ENCODE measurements around the gene ZBTB17.

DNA sequence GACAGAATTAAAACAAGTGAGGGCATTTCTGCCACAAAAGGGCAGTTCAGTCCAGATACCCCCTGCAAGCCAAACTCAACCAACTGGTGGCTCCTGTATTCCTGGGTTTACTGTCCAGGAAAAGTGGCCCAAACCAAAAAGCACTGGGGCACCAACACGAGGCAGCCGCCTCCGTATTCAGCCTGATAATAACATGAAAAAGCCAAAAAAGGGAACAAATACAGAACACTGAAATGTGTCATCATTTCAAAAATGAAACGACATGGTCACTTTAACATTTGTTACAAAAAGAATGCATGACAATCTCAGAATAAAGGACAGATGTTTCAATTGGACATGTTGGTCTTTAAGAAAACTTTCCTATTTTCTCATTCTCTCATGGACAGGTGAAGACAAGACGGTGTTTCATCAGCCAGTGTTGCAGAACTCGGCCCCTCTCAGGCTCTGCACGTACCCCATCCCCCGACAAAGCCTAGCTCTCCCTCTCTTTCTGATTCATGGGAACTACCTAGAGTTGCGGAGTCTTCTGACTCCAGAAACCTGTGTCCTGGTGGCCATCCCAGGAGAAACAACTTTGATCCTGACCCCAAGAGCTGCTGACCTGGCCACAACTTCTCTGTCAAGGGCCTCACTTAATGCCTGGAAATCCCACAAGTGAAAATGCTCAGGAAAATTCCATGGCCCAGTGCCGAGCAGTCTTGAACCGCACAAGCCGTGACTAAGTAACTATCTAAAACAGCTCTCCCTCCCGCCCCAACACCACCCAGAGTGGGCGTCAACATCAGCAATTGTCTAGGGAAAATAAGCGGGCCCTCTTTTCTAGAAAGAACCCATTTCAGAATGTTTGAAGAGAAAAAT lies 27.1 kb downstream of the ZBTB17 start:
- TF ChIP-seq, protein P1, sequence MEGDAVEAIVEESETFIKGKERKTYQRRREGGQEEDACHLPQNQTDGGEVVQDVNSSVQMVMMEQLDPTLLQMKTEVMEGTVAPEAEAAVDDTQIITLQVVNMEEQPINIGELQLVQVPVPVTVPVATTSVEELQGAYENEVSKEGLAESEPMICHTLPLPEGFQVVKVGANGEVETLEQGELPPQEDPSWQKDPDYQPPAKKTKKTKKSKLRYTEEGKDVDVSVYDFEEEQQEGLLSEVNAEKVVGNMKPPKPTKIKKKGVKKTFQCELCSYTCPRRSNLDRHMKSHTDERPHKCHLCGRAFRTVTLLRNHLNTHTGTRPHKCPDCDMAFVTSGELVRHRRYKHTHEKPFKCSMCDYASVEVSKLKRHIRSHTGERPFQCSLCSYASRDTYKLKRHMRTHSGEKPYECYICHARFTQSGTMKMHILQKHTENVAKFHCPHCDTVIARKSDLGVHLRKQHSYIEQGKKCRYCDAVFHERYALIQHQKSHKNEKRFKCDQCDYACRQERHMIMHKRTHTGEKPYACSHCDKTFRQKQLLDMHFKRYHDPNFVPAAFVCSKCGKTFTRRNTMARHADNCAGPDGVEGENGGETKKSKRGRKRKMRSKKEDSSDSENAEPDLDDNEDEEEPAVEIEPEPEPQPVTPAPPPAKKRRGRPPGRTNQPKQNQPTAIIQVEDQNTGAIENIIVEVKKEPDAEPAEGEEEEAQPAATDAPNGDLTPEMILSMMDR (IDR thresholded peaks at IDR 0.05): no peak
- no peak for TF ChIP-seq SIN3A (IDR thresholded peaks at IDR 0.05; ENCODE audit: borderline replicate concordance, insufficient read depth, low read depth, low read length)
- no peak for TF ChIP-seq POLR2AphosphoS5 (IDR thresholded peaks at IDR 0.05; ENCODE audit: low read depth, low read length)
- TF ChIP-seq, protein P2, sequence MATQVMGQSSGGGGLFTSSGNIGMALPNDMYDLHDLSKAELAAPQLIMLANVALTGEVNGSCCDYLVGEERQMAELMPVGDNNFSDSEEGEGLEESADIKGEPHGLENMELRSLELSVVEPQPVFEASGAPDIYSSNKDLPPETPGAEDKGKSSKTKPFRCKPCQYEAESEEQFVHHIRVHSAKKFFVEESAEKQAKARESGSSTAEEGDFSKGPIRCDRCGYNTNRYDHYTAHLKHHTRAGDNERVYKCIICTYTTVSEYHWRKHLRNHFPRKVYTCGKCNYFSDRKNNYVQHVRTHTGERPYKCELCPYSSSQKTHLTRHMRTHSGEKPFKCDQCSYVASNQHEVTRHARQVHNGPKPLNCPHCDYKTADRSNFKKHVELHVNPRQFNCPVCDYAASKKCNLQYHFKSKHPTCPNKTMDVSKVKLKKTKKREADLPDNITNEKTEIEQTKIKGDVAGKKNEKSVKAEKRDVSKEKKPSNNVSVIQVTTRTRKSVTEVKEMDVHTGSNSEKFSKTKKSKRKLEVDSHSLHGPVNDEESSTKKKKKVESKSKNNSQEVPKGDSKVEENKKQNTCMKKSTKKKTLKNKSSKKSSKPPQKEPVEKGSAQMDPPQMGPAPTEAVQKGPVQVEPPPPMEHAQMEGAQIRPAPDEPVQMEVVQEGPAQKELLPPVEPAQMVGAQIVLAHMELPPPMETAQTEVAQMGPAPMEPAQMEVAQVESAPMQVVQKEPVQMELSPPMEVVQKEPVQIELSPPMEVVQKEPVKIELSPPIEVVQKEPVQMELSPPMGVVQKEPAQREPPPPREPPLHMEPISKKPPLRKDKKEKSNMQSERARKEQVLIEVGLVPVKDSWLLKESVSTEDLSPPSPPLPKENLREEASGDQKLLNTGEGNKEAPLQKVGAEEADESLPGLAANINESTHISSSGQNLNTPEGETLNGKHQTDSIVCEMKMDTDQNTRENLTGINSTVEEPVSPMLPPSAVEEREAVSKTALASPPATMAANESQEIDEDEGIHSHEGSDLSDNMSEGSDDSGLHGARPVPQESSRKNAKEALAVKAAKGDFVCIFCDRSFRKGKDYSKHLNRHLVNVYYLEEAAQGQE (IDR thresholded peaks at IDR 0.05; ENCODE audit: insufficient read depth in 1 of 2, low read depth in 2 of 2, low read length in 1 of 2): no peak
- TF ChIP-seq TCF7L2 (IDR thresholded peaks at IDR 0.05; ENCODE audit: low read depth, low read length): no peak

Measured in Panc1 (cell line).